ENCODE measurements around the gene PCDH15. TPM values are rescaled to one million over a fixed set of nuclear protein-coding genes. Genes with fewer than 3 reads are reported as not detected.

PCDH15 gene
- total RNA-seq, 2 donors from 2014 or later, result 1.1 TPM; not detected in 1

- H3K4me3 ChIP-seq, result no peak overlapping the region
These were observed 72.5 kb downstream of the PCDH15 start for GRCh38 chr10:54728511-54728910.

GRCh38 chr10:54722075-54722474, 79.0 kb downstream of the PCDH15 start:
- Histone ChIP-seq H3K27me3 (replicated peaks; ENCODE audit: insufficient read depth) (no peaks in the 10 kb centered on the region), H3K4me3 (no peak overlapping the region), H3K4me1 (replicated peaks) (no peaks in the 10 kb centered on the region), H3K9me3 (no peaks in the 10 kb centered on the region), H3K27ac (no peak overlapping the region), H3K36me3 (no peaks in the 10 kb centered on the region)
- intact Hi-C loops (cut with DNase I), result no loop called here
- 96% methylated on average over 1 of the region's 1 CpG for WGBS
- DNase-seq (ENCODE audit: low spot score), result no peak
- TF ChIP-seq CTCF (IDR thresholded peaks at IDR 0.05), result no peak
- no peak for TF ChIP-seq POLR2A (IDR thresholded peaks at IDR 0.05)
- no peak for TF ChIP-seq POLR2AphosphoS5 (IDR thresholded peaks at IDR 0.05)

More at GRCh38 chr10:54728511-54728910, 72.5 kb downstream of the PCDH15 start:
- H3K36me3 ChIP-seq, result no peaks in the 10 kb centered on the region
- no peaks in the 10 kb centered on the region for H3K9me3 ChIP-seq
- no peaks in the 10 kb centered on the region for H3K4me1 ChIP-seq (replicated peaks)
- no peak overlapping the region for H3K27ac ChIP-seq
- TF ChIP-seq CTCF (IDR thresholded peaks at IDR 0.05) (no peak), POLR2AphosphoS5 (IDR thresholded peaks at IDR 0.05) (no peak), POLR2A (IDR thresholded peaks at IDR 0.05) (no peak)
- 100% methylated on average over 1 of the region's 1 CpG for WGBS
- no peaks in the 10 kb centered on the region for H3K27me3 ChIP-seq (replicated peaks; ENCODE audit: insufficient read depth)
- no peak for DNase-seq (ENCODE audit: low spot score)
- intact Hi-C loops (cut with DNase I), result no loop called here

DNA sequence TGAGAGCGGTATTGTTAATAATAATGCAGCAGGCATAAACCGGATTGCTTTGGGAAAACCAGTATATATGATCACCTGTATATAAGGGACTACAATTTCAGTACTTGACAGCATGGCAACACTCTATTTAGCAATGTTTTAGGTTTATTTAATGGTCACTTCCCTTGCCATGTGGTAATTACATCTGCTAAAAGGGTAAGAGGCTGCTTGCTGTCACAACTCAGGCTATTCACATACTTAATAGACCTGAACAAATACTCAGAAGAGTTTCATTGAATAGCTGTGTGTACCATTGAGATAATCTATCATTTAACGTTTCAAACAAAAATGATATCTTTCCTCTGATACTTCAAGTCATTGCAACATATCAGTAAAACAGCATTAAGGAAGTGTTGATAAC, 90.1 kb downstream of the PCDH15 start:
- H3K27ac ChIP-seq, result no peak overlapping the region
- no peak for DNase-seq (ENCODE audit: low spot score)
- no peaks in the 10 kb centered on the region for H3K4me1 ChIP-seq (replicated peaks)
- no peaks in the 10 kb centered on the region for H3K36me3 ChIP-seq
- intact Hi-C loops (cut with DNase I), result no loop called here
- no peaks in the 10 kb centered on the region for H3K27me3 ChIP-seq (replicated peaks; ENCODE audit: insufficient read depth)
- H3K4me3 ChIP-seq, result no peak overlapping the region
- 77% methylated on average over 3 of the region's 3 CpGs for WGBS
- TF ChIP-seq POLR2AphosphoS5 (IDR thresholded peaks at IDR 0.05), result no peak
- no peak for TF ChIP-seq CTCF (IDR thresholded peaks at IDR 0.05)
- no peak for TF ChIP-seq POLR2A (IDR thresholded peaks at IDR 0.05)
- no peaks in the 10 kb centered on the region for H3K9me3 ChIP-seq

DNA sequence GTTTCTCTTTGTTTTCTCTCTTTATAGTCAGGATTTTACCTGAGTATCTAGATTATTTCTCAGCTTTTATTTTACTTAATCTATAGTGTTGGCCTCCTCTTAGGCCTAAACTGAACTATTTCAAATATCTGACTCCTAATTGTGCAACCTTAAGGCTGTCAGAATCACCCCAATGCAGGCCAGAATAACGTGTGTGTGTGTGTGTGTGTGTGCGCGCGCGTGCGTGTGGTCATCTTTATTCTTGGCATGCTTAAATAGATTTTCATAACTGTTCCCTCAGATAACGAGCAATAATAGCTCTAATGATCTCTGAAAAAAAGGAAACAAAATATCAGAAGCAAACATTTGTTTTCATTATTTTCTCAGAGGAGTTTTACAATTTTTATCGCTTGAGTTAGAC, 92.4 kb downstream of the PCDH15 start:
- DNase-seq (ENCODE audit: low spot score), result no peak
- Histone ChIP-seq H3K9me3 (no peaks in the 10 kb centered on the region), H3K36me3 (no peaks in the 10 kb centered on the region), H3K27ac (no peak overlapping the region), H3K4me3 (no peak overlapping the region), H3K27me3 (replicated peaks; ENCODE audit: insufficient read depth) (no peaks in the 10 kb centered on the region), H3K4me1 (replicated peaks) (no peaks in the 10 kb centered on the region)
- intact Hi-C loops (cut with DNase I), result no loop called here
- TF ChIP-seq POLR2AphosphoS5 (IDR thresholded peaks at IDR 0.05) (no peak), CTCF (IDR thresholded peaks at IDR 0.05) (no peak), POLR2A (IDR thresholded peaks at IDR 0.05) (no peak)
- 71% methylated on average over 8 of the region's 8 CpGs for WGBS

DNA sequence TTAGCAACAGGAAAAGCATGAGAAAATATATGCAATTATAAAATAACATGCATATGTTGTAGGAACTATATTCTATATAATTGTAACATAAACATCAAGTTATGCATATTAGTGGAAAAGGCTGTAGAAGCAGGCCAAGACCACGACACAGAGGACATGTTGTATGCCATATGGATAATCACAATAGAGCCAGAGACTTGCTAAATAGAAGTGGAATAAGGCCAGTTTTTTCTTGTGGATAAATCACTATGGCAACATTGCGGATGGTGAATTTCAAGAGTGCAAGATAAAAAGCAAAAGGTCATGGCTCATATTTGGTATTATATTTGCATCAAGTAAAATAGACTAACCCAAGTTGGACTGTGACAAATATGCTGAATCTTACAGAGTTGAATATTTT, 93.0 kb downstream of the PCDH15 start:
- no peaks in the 10 kb centered on the region for H3K9me3 ChIP-seq
- H3K4me1 ChIP-seq (replicated peaks), result no peaks in the 10 kb centered on the region
- no peaks in the 10 kb centered on the region for H3K27me3 ChIP-seq (replicated peaks; ENCODE audit: insufficient read depth)
- H3K27ac ChIP-seq, result no peak overlapping the region
- WGBS, result 75% methylated on average over 2 of the region's 2 CpGs
- H3K4me3 ChIP-seq, result no peak overlapping the region
- intact Hi-C loops (cut with DNase I), result no loop called here
- TF ChIP-seq POLR2A (IDR thresholded peaks at IDR 0.05), result no peak
- no peak for TF ChIP-seq POLR2AphosphoS5 (IDR thresholded peaks at IDR 0.05)
- TF ChIP-seq CTCF (IDR thresholded peaks at IDR 0.05), result no peak
- DNase-seq (ENCODE audit: low spot score), result no peak
- no peaks in the 10 kb centered on the region for H3K36me3 ChIP-seq

Data from prostate gland (tissue), 2 donors.